ENCODE data around the gene HMG20A. TPM values are rescaled to one million over a fixed set of nuclear protein-coding genes. Genes with fewer than 3 reads are reported as not detected.

Gene HMG20A
- total RNA-seq, 1 experiment from 2014 or later, result 62.2 TPM

DNA sequence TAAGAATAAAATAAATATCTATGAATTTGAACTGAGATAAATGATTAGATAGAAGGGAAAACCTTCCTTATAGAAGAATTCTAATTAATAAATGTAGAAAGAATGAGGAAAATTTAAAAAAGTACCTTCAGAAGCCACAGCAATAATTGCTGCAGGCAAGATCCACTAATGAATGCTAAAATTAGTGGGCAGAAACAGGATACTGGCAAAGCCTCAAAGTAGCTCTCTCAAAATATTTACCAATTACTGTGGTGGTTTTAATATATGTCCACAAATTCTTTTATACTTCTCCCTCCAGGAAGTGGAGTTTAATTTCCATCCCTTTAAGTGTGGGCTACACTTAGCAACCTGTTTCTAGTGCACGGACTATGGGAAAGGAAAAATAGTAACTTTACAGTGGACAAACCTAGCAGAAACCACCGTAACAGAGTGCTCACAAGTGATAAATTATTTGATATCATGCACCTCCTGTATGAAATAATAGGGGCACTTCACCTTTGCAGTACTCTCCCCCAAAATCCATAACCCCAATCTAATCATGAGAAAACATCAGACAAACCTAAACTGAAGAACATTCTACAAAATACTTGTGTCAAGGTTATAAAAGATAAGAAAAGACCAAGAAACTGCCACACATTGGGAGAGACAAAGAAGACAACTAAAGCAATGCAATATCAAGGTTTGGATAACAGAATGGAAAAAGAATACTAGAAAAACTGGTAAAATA lies 7.6 kb upstream of the HMG20A start:
- Mint-ChIP-seq H3K9me3 (no peaks in the 10 kb centered on the region), H3K27me3 (ENCODE audit: low read depth) (no peaks in the 10 kb centered on the region; the same call in 1 of the 2 replicates), H3K27ac (no peak overlapping the region), H3K36me3 (no peaks in the 10 kb centered on the region), H3K4me3 (no peak overlapping the region), H3K4me1 (peaks cover 34% of the 10 kb centered on the region)
- ATAC-seq (no peak), DNase-seq (ENCODE audit: low spot score) (no peak)
- TF ChIP-seq, protein P1, sequence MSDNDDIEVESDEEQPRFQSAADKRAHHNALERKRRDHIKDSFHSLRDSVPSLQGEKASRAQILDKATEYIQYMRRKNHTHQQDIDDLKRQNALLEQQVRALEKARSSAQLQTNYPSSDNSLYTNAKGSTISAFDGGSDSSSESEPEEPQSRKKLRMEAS (CRISPR knock-in tag; IDR thresholded peaks at IDR 0.05), result no peak
- no peak for TF ChIP-seq EMX1 (CRISPR knock-in tag; IDR thresholded peaks at IDR 0.05)
- TF ChIP-seq, protein P2, sequence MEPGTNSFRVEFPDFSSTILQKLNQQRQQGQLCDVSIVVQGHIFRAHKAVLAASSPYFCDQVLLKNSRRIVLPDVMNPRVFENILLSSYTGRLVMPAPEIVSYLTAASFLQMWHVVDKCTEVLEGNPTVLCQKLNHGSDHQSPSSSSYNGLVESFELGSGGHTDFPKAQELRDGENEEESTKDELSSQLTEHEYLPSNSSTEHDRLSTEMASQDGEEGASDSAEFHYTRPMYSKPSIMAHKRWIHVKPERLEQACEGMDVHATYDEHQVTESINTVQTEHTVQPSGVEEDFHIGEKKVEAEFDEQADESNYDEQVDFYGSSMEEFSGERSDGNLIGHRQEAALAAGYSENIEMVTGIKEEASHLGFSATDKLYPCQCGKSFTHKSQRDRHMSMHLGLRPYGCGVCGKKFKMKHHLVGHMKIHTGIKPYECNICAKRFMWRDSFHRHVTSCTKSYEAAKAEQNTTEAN (CRISPR knock-in tag; IDR thresholded peaks at IDR 0.05), result no peak
- TF ChIP-seq TP53 (CRISPR knock-in tag; IDR thresholded peaks at IDR 0.05), result no peak
- no peak for TF ChIP-seq ZNF671 (CRISPR knock-in tag; IDR thresholded peaks at IDR 0.05)
- TF ChIP-seq, protein P3, sequence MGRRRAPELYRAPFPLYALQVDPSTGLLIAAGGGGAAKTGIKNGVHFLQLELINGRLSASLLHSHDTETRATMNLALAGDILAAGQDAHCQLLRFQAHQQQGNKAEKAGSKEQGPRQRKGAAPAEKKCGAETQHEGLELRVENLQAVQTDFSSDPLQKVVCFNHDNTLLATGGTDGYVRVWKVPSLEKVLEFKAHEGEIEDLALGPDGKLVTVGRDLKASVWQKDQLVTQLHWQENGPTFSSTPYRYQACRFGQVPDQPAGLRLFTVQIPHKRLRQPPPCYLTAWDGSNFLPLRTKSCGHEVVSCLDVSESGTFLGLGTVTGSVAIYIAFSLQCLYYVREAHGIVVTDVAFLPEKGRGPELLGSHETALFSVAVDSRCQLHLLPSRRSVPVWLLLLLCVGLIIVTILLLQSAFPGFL (CRISPR knock-in tag; IDR thresholded peaks at IDR 0.05; ENCODE audit: borderline replicate concordance), result no peak
- TF ChIP-seq NFE2L1 (CRISPR knock-in tag; IDR thresholded peaks at IDR 0.05), result no peak
- no peak for TF ChIP-seq ZNF396 (CRISPR knock-in tag; IDR thresholded peaks at IDR 0.05; ENCODE audit: borderline replicate concordance)
- TF ChIP-seq, protein P4, sequence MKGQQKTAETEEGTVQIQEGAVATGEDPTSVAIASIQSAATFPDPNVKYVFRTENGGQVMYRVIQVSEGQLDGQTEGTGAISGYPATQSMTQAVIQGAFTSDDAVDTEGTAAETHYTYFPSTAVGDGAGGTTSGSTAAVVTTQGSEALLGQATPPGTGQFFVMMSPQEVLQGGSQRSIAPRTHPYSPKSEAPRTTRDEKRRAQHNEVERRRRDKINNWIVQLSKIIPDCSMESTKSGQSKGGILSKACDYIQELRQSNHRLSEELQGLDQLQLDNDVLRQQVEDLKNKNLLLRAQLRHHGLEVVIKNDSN (CRISPR knock-in tag; IDR thresholded peaks at IDR 0.05), result no peak
- no peak for TF ChIP-seq OVOL2 (CRISPR knock-in tag; IDR thresholded peaks at IDR 0.05; ENCODE audit: borderline replicate concordance)
- TF ChIP-seq, protein P5, sequence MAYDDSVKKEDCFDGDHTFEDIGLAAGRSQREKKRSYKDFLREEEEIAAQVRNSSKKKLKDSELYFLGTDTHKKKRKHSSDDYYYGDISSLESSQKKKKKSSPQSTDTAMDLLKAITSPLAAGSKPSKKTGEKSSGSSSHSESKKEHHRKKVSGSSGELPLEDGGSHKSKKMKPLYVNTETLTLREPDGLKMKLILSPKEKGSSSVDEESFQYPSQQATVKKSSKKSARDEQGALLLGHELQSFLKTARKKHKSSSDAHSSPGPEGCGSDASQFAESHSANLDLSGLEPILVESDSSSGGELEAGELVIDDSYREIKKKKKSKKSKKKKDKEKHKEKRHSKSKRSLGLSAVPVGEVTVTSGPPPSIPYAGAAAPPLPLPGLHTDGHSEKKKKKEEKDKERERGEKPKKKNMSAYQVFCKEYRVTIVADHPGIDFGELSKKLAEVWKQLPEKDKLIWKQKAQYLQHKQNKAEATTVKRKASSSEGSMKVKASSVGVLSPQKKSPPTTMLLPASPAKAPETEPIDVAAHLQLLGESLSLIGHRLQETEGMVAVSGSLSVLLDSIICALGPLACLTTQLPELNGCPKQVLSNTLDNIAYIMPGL (CRISPR knock-in tag; IDR thresholded peaks at IDR 0.05), result no peak
- TF ChIP-seq, protein P6, sequence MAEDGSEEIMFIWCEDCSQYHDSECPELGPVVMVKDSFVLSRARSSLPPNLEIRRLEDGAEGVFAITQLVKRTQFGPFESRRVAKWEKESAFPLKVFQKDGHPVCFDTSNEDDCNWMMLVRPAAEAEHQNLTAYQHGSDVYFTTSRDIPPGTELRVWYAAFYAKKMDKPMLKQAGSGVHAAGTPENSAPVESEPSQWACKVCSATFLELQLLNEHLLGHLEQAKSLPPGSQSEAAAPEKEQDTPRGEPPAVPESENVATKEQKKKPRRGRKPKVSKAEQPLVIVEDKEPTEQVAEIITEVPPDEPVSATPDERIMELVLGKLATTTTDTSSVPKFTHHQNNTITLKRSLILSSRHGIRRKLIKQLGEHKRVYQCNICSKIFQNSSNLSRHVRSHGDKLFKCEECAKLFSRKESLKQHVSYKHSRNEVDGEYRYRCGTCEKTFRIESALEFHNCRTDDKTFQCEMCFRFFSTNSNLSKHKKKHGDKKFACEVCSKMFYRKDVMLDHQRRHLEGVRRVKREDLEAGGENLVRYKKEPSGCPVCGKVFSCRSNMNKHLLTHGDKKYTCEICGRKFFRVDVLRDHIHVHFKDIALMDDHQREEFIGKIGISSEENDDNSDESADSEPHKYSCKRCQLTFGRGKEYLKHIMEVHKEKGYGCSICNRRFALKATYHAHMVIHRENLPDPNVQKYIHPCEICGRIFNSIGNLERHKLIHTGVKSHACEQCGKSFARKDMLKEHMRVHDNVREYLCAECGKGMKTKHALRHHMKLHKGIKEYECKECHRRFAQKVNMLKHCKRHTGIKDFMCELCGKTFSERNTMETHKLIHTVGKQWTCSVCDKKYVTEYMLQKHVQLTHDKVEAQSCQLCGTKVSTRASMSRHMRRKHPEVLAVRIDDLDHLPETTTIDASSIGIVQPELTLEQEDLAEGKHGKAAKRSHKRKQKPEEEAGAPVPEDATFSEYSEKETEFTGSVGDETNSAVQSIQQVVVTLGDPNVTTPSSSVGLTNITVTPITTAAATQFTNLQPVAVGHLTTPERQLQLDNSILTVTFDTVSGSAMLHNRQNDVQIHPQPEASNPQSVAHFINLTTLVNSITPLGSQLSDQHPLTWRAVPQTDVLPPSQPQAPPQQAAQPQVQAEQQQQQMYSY (CRISPR knock-in tag; IDR thresholded peaks at IDR 0.05), result no peak
- TF ChIP-seq, protein P7, sequence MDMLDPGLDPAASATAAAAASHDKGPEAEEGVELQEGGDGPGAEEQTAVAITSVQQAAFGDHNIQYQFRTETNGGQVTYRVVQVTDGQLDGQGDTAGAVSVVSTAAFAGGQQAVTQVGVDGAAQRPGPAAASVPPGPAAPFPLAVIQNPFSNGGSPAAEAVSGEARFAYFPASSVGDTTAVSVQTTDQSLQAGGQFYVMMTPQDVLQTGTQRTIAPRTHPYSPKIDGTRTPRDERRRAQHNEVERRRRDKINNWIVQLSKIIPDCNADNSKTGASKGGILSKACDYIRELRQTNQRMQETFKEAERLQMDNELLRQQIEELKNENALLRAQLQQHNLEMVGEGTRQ (CRISPR knock-in tag; IDR thresholded peaks at IDR 0.05), result no peak
- no peak for TF ChIP-seq NFYB (CRISPR knock-in tag; conservative IDR thresholded peaks at IDR 0.05; ENCODE audit: low read depth)
- TF ChIP-seq NR1H2 (CRISPR knock-in tag; IDR thresholded peaks at IDR 0.05), result no peak
- ChIA-PET CTCF (no interaction called here), POLR2A (interaction anchor here (0.6 kb wide), 1 partner anchor 116 kb away, joined by 5 read pairs; no protein-coding TSS in a partner anchor)

All from WTC11 (cell line).